SU-DHL-6 (cell line): ENCODE measurements around the gene POLE4.

Source experiments
- H2AFZ ChIP-seq: fragments of 200-600 bp; sonication (generic); 2 replicates; pipeline ENCODE4 v1.6.1; 2014; ENCODE audit warnings: low read depth, mild to moderate bottlenecking, moderate library complexity, mixed read lengths, antibody characterized with exemption, low read length; ENCODE audit not compliant: severe bottlenecking
- H3F3A ChIP-seq: fragments of 200-600 bp; shearing (Covaris generic); 2 replicates; pipeline ENCODE4 v1.6.0; 2016; ENCODE audit warnings: antibody characterized with exemption, mild to moderate bottlenecking; ENCODE audit not compliant: insufficient read depth
- H3K27ac ChIP-seq: fragments of 200-600 bp; sonication (generic); 2 replicates; pipeline ENCODE4 v1.5.1; 2016; ENCODE audit warnings: low read depth, mild to moderate bottlenecking, low read length, moderate library complexity, mixed read lengths
- H3K27me3 ChIP-seq: fragments of 200-600 bp; sonication (generic), shearing (Covaris generic); 2 replicates; pipeline ENCODE4 v1.6.0; 2014; ENCODE audit warnings: mild to moderate bottlenecking, low read length
- H3K36me3 ChIP-seq: fragments of 200-600 bp; sonication (generic); 2 replicates; pipeline ENCODE4 v1.6.1; 2014; ENCODE audit warnings: mild to moderate bottlenecking, low read length, mixed read lengths
- H3K4me2 ChIP-seq: fragments of 300-600, 200-600 bp; shearing (Covaris generic), sonication (generic); 2 replicates; pipeline ENCODE4 v1.6.0; 2014; ENCODE audit warnings: low read length, low read depth, mild to moderate bottlenecking; ENCODE audit not compliant: poor library complexity, severe bottlenecking
- H3K4me3 ChIP-seq: fragments of 200-600 bp; sonication (generic); 2 replicates; pipeline ENCODE4 v1.5.1; 2014; ENCODE audit warnings: antibody characterized with exemption, low read length, mild to moderate bottlenecking, mixed read lengths; ENCODE audit not compliant: insufficient read depth, poor library complexity, severe bottlenecking
- H3K79me2 ChIP-seq: fragments of 200-600 bp; sonication (generic); 2 replicates; pipeline ENCODE4 v1.6.1; 2014; ENCODE audit warnings: mild to moderate bottlenecking, low read length, moderate library complexity; ENCODE audit not compliant: insufficient read depth
- H3K9ac ChIP-seq: fragments of 200-600 bp; sonication (generic); 2 replicates; pipeline ENCODE4 v1.7.0; 2014; ENCODE audit warnings: mild to moderate bottlenecking, low read length
- H3K9me2 ChIP-seq: fragments of 200-600 bp; sonication (generic); replicated peaks from 2 replicates; pipeline ENCODE4 v1.6.1; 2014; ENCODE audit warnings: low read length; ENCODE audit not compliant: insufficient read depth
- H3K9me3 ChIP-seq: fragments of 200-600 bp; sonication (generic); 2 replicates; pipeline ENCODE4 v1.6.1; 2014; ENCODE audit warnings: low read length, mixed read lengths; ENCODE audit not compliant: insufficient read depth
- H4K20me1 ChIP-seq: fragments of 200-600 bp; sonication (generic); 2 replicates; pipeline ENCODE4 v1.6.1; 2014; ENCODE audit warnings: low read depth, mild to moderate bottlenecking, antibody characterized with exemption, low read length, moderate library complexity, mixed read lengths
- EZH2phosphoT487 ChIP-seq: fragments of 200-600 bp; sonication (generic), shearing (Covaris generic); conservative IDR thresholded peaks from 2 replicates; pipeline ENCODE4 v1.6.1; 2018; ENCODE audit warnings: mild to moderate bottlenecking, antibody characterized with exemption, low read length, moderate library complexity, mixed read lengths
- TF ChIP-seq, protein P1 (sequence below): fragments of 200-600 bp; sonication (generic); IDR thresholded peaks from one replicate; pipeline ENCODE4 v1.5.1; 2017; ENCODE audit warnings: antibody characterized with exemption, mild to moderate bottlenecking, low read length, moderate library complexity; ENCODE audit not compliant: insufficient read depth, poor library complexity, severe bottlenecking

Gene POLE4

DNA sequence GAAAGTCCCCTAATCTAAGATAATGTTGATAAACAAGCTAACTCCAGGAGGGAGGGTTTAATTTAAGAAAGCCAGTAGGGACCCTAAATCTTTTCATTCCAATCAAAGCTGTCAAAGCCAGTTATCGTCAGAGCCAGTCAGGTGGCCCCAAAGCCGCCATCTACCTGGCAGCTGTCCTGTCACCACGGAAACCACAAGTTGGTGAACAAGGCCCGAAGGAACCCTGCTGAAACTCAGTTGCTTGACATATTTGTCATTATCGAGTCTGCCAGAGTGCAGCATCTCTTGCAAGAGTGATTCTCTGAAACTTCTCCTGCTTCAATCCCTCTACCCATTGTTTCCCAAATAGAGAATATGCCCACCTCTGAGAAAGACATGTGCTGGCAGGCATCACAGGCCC, 30.8 kb upstream of the POLE4 start:
- H3K27ac ChIP-seq: no peak overlapping the region
- no peak overlapping the region for H3K9ac ChIP-seq
- H3K9me2 ChIP-seq: no peaks in the 10 kb centered on the region
- no peak overlapping the region for H3K4me3 ChIP-seq
- no peaks in the 10 kb centered on the region for H4K20me1 ChIP-seq
- no peaks in the 10 kb centered on the region for H3K27me3 ChIP-seq
- no peaks in the 10 kb centered on the region for H3K36me3 ChIP-seq
- TF ChIP-seq EZH2phosphoT487: no peak
- TF ChIP-seq, protein P1, sequence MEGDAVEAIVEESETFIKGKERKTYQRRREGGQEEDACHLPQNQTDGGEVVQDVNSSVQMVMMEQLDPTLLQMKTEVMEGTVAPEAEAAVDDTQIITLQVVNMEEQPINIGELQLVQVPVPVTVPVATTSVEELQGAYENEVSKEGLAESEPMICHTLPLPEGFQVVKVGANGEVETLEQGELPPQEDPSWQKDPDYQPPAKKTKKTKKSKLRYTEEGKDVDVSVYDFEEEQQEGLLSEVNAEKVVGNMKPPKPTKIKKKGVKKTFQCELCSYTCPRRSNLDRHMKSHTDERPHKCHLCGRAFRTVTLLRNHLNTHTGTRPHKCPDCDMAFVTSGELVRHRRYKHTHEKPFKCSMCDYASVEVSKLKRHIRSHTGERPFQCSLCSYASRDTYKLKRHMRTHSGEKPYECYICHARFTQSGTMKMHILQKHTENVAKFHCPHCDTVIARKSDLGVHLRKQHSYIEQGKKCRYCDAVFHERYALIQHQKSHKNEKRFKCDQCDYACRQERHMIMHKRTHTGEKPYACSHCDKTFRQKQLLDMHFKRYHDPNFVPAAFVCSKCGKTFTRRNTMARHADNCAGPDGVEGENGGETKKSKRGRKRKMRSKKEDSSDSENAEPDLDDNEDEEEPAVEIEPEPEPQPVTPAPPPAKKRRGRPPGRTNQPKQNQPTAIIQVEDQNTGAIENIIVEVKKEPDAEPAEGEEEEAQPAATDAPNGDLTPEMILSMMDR: no peak
- no peaks in the 10 kb centered on the region for H3K79me2 ChIP-seq
- no peaks in the 10 kb centered on the region for H3F3A ChIP-seq
- H3K4me2 ChIP-seq: no peak overlapping the region
- no peaks in the 10 kb centered on the region for H3K9me3 ChIP-seq
- H2AFZ ChIP-seq: no peak overlapping the region

DNA sequence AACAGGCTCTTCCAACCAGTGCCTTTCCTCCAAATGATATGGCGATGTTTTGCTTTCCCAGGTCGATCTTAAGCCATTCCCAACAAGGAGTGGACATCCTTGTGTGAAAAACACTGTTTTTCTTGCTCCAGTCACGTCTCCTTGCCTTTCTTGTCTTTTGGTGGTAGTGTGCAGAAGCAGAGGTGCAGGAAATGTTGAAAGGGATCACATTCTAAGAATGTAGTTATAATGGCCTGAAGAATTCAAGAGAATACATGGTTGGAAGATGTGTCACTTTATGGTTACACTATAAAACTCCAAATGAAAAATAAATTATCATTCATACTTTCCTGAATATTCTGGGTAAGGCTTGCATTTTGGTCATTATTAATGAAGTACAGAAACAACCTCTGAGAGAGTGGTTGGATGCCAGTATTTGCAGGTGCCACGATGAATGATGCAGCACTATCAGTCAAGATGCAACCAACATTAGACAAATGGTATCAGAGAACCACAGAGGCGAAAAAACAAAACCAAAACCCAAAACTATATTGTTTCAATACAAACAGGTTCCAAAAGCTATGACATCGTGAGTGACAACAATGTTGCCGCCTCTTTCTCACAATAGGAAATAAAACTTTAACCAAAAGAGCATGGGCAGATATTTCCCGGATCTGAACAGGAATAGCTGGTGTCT, 27.5 kb upstream of the POLE4 start:
- Histone ChIP-seq H2AFZ (no peak overlapping the region), H3F3A (no peaks in the 10 kb centered on the region), H3K9ac (no peak overlapping the region), H3K79me2 (no peaks in the 10 kb centered on the region), H4K20me1 (no peaks in the 10 kb centered on the region), H3K9me3 (no peaks in the 10 kb centered on the region), H3K4me2 (no peak overlapping the region), H3K4me3 (no peak overlapping the region), H3K36me3 (no peaks in the 10 kb centered on the region), H3K27ac (no peak overlapping the region), H3K9me2 (no peaks in the 10 kb centered on the region), H3K27me3 (no peaks in the 10 kb centered on the region)
- TF ChIP-seq, protein P1: no peak
- no peak for TF ChIP-seq EZH2phosphoT487

- no peaks in the 10 kb centered on the region for H3F3A ChIP-seq
- H3K9ac ChIP-seq: no peak overlapping the region
- no peak overlapping the region for H3K4me2 ChIP-seq
- H3K36me3 ChIP-seq: no peaks in the 10 kb centered on the region
- H3K27ac ChIP-seq: no peak overlapping the region
- H3K9me2 ChIP-seq: no peaks in the 10 kb centered on the region
- TF ChIP-seq, protein P1: no peak
- TF ChIP-seq EZH2phosphoT487: no peak
- no peaks in the 10 kb centered on the region for H4K20me1 ChIP-seq
- H3K4me3 ChIP-seq: no peak overlapping the region
- no peaks in the 10 kb centered on the region for H3K9me3 ChIP-seq
- H3K27me3 ChIP-seq: no peaks in the 10 kb centered on the region
- H3K79me2 ChIP-seq: no peaks in the 10 kb centered on the region
- H2AFZ ChIP-seq: no peak overlapping the region
These were observed 26.5 kb upstream of the POLE4 start for GRCh38 chr2:74931940-74932339.

DNA sequence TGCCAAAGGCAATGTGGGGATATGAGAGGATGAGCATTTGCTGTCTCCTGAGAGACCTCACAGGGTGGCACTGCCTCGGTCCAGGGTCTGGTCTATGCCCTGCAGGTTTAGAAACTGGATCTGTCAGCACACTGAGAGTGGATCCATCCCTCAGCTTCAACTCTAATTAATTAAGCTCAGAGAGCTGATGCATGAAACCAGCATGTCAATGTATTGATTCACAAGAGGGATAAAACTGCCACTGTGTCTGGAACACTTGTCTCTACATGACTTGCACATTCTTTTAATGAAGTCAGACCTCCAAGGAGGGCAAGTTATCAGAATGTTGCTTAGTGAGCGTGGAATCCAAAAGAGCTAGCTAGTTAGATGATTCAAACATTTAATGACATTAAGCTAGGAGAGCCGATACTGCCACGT, 22.5 kb upstream of the POLE4 start:
- no peaks in the 10 kb centered on the region for H3K9me2 ChIP-seq
- no peaks in the 10 kb centered on the region for H3F3A ChIP-seq
- H3K36me3 ChIP-seq: no peaks in the 10 kb centered on the region
- no peak overlapping the region for H3K4me2 ChIP-seq
- H3K79me2 ChIP-seq: no peaks in the 10 kb centered on the region
- no peak overlapping the region for H2AFZ ChIP-seq
- no peaks in the 10 kb centered on the region for H4K20me1 ChIP-seq
- H3K9me3 ChIP-seq: no peaks in the 10 kb centered on the region
- no peak overlapping the region for H3K9ac ChIP-seq
- H3K4me3 ChIP-seq: no peak overlapping the region
- no peak for TF ChIP-seq EZH2phosphoT487
- TF ChIP-seq, protein P1: no peak
- no peaks in the 10 kb centered on the region for H3K27me3 ChIP-seq
- H3K27ac ChIP-seq: no peak overlapping the region
